GM23248 (cell line): ENCODE results near the gene SCYL1. TPM values are rescaled to one million over a fixed set of nuclear protein-coding genes. Genes with fewer than 3 reads are reported as not detected.

Experiments used
- DNase-seq: peaks from one replicate; pipeline ENCODE4 v3.0.0-alpha.2; 2015
- H2AFZ ChIP-seq: fragments of 200-600 bp; sonication (generic); 2 replicates; pipeline ENCODE4 v1.6.1; 2016; ENCODE audit warnings: antibody characterized with exemption
- H3F3A ChIP-seq: fragments of 200-600 bp; sonication (generic); 2 replicates; pipeline ENCODE4 v1.6.1; 2016; ENCODE audit warnings: mild to moderate bottlenecking, antibody characterized with exemption, mixed run types; ENCODE audit not compliant: insufficient read depth
- H3K27ac ChIP-seq: fragments of 200-600 bp; sonication (generic); 2 replicates; pipeline ENCODE4 v1.5.1; 2016; ENCODE audit warnings: mild to moderate bottlenecking
- H3K27me3 ChIP-seq: fragments of 200-600 bp; sonication (generic); replicated peaks from 2 replicates; pipeline ENCODE4 v1.6.1; 2016; ENCODE audit warnings: mild to moderate bottlenecking; ENCODE audit not compliant: insufficient read depth
- H3K36me3 ChIP-seq: fragments of 200-600 bp; sonication (generic); 2 replicates; pipeline ENCODE4 v1.6.1; 2016; ENCODE audit warnings: low read depth, mild to moderate bottlenecking
- H3K4me1 ChIP-seq: fragments of 200-600 bp; sonication (generic); 2 replicates; pipeline ENCODE4 v1.6.1; 2016; ENCODE audit warnings: mild to moderate bottlenecking; ENCODE audit not compliant: insufficient read depth
- H3K4me2 ChIP-seq: fragments of 200-600 bp; sonication (generic); one replicate; pipeline ENCODE4 v1.6.1; 2016; ENCODE audit warnings: mild to moderate bottlenecking; ENCODE audit not compliant: unreplicated experiment
- H3K4me3 ChIP-seq: fragments of 200-600 bp; sonication (generic); 2 replicates; pipeline ENCODE4 v1.5.1; 2016; ENCODE audit warnings: mild to moderate bottlenecking
- H3K79me2 ChIP-seq: fragments of 200-600 bp; sonication (generic); 2 replicates; pipeline ENCODE4 v1.6.1; 2016; ENCODE audit warnings: mild to moderate bottlenecking; ENCODE audit not compliant: insufficient read depth
- H3K9ac ChIP-seq: fragments of 200-600 bp; sonication (generic); 2 replicates; pipeline ENCODE4 v1.6.1; 2016; ENCODE audit warnings: mild to moderate bottlenecking
- H3K9me2 ChIP-seq: fragments of 200-600 bp; sonication (generic); 2 replicates; pipeline ENCODE4 v1.6.1; 2016; ENCODE audit warnings: mixed run types, mild to moderate bottlenecking, moderate library complexity; ENCODE audit not compliant: insufficient read depth
- H3K9me3 ChIP-seq: fragments of 200-600 bp; sonication (generic); one replicate; pipeline ENCODE4 v1.6.1; 2017; ENCODE audit warnings: low read depth
- H4K20me1 ChIP-seq: fragments of 200-600 bp; sonication (generic); 2 replicates; pipeline ENCODE4 v1.6.0; 2016; ENCODE audit not compliant: insufficient read depth
- EZH2 ChIP-seq: fragments of 200-600 bp; sonication (generic); IDR thresholded peaks from 2 replicates; pipeline ENCODE4 v1.6.1; 2018; ENCODE audit warnings: antibody characterized with exemption, mild to moderate bottlenecking; ENCODE audit not compliant: insufficient read depth, poor library complexity, severe bottlenecking
- EZH2phosphoT487 ChIP-seq: fragments of 200-600 bp; sonication (generic); IDR thresholded peaks from 2 replicates; pipeline ENCODE4 v1.6.1; 2018; ENCODE audit warnings: antibody characterized with exemption, moderate library complexity, mild to moderate bottlenecking, low read depth; ENCODE audit not compliant: insufficient read depth
- WGBS, 2 experiments: methylation state at CpG; one replicate each; pipeline ENCODE4 v1.1.6; 2015 to 2017; ENCODE audit warnings: low lambda C conversion rate in 2 of 2, low coverage in 1 of 2; ENCODE audit errors: missing lambda C conversion rate in 2 of 2; 5-methylcytosine and 5-hydroxymethylcytosine counted together
- in situ Hi-C: fragments of 300-500 bp; cut with MboI; formaldehyde crosslinking; loops from 2 replicates; pipeline ENCODE4 v1.15.0; 2020
- polyA plus RNA-seq: library from polyadenylated mRNA; unstranded; fragments of >200 nt; fragmentation: Nextera tagmentation; extraction: Ambion mirVana; gene quantifications from 2 replicates; pipeline ENCODE4 v1.2.1, GENCODE V29; 2016
- total RNA-seq: library from RNA; depleted of rRNA; stranded (reverse); fragments of >200 nt; shearing (Covaris generic); gene quantifications from 2 replicates; pipeline ENCODE4 v1.2.3, GENCODE V29; 2014

The SCYL1 gene
- total and polyA plus RNA-seq, 2 experiments from 2014 or later, result 90.7 to 115 TPM

DNA sequence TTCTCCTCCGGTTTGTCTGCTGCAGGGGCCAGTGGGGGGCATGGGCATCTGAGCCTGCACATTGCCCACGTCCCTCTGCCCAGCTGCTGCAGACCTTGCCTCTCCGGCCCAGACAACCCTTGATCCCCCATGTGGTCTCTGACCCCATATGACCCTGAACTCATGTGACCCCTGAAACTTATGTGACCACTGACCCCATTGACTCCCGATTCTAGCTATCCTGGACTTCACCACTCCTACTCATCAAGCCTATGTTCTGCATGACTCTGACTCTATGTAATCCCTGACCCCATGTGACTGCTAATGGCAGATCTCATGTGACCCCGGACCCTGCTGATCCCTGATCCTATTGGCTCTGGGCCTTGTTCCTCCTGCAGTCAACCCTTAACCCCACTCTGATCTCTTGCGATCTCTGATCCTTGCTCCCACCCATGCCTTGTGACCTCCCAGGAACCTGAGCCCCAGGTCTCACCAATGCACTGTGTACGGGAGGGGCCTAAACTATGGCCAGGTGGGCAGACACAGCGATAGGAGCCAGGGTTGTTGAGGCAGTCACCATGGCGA lies 27.6 kb downstream of the SCYL1 start:
- no peak overlapping the region for H2AFZ ChIP-seq
- in situ Hi-C loops, result no loop called here
- H4K20me1 ChIP-seq, result no peaks in the 10 kb centered on the region
- H3K27ac ChIP-seq, result no peak overlapping the region
- peaks cover 14% of the 10 kb centered on the region for H3F3A ChIP-seq
- H3K4me1 ChIP-seq, result peaks cover 20% of the 10 kb centered on the region
- no peak overlapping the region for H3K4me3 ChIP-seq
- no peak for TF ChIP-seq EZH2
- TF ChIP-seq EZH2phosphoT487, result no peak
- no peaks in the 10 kb centered on the region for H3K9me3 ChIP-seq
- H3K9ac ChIP-seq, result no peak overlapping the region
- peaks cover 33% of the 10 kb centered on the region for H3K79me2 ChIP-seq
- H3K4me2 ChIP-seq, result no peak overlapping the region
- H3K27me3 ChIP-seq, result no peaks in the 10 kb centered on the region
- peaks cover 14% of the 10 kb centered on the region; the same call in 1 of the 2 replicates for H3K36me3 ChIP-seq
- 82 to 86% methylated on average over 9 of the region's 9 CpGs for WGBS, 2 experiments
- no peaks in the 10 kb centered on the region for H3K9me2 ChIP-seq
- no peak for DNase-seq

DNA sequence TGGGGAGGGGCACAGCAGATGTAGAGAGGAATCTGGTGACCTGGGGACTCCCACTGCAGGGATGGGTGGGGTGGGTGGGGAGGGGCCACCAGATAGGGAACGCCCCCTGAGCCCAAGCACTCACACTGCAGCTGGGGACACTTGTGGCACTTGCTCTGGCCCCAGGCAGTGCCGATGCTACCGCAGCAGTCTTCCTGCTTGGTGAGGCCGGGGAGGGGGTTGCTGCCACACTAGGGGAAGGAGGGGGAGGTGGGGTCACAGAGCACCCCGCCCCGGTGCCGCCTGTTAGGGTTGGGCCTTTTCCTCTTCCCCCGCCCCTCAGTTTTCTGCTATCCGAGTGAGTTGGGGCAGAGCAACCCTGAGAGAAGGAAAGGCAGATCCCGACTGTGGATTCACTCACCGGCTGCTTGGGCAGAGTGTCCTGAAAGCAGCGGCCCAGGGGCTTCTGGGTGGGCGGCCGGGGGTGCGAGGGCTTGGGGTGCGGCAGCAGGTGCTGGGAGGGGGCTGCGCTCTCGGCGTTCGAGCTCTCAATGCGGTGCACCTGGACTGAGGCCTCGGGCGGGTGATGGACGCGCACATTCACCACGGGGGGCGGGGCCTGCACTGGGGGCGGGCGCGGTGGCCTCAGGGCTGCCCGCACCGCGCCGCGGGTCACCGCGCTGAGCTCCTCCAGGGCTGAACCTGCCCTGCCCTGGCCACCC lies 28.6 kb downstream of the SCYL1 start:
- H3K9me2 ChIP-seq, result no peaks in the 10 kb centered on the region
- in situ Hi-C loops, result no loop called here
- no peak for DNase-seq
- H4K20me1 ChIP-seq, result no peaks in the 10 kb centered on the region
- H3K4me2 ChIP-seq, result no peak overlapping the region
- 79 to 87% methylated on average over 7 to 31 of the region's 37 CpGs for WGBS, 2 experiments
- peaks cover 14% of the 10 kb centered on the region for H3F3A ChIP-seq
- H2AFZ ChIP-seq, result no peak overlapping the region
- no peak overlapping the region for H3K27ac ChIP-seq
- TF ChIP-seq EZH2phosphoT487 (no peak), EZH2 (no peak)
- peaks cover 34% of the 10 kb centered on the region for H3K79me2 ChIP-seq
- H3K9me3 ChIP-seq, result no peaks in the 10 kb centered on the region
- H3K4me1 ChIP-seq, result peaks cover 20% of the 10 kb centered on the region
- H3K27me3 ChIP-seq, result no peaks in the 10 kb centered on the region
- H3K9ac ChIP-seq, result no peak overlapping the region
- no peak overlapping the region for H3K4me3 ChIP-seq
- H3K36me3 ChIP-seq, result peaks cover 14% of the 10 kb centered on the region; the same call in 1 of the 2 replicates

DNA sequence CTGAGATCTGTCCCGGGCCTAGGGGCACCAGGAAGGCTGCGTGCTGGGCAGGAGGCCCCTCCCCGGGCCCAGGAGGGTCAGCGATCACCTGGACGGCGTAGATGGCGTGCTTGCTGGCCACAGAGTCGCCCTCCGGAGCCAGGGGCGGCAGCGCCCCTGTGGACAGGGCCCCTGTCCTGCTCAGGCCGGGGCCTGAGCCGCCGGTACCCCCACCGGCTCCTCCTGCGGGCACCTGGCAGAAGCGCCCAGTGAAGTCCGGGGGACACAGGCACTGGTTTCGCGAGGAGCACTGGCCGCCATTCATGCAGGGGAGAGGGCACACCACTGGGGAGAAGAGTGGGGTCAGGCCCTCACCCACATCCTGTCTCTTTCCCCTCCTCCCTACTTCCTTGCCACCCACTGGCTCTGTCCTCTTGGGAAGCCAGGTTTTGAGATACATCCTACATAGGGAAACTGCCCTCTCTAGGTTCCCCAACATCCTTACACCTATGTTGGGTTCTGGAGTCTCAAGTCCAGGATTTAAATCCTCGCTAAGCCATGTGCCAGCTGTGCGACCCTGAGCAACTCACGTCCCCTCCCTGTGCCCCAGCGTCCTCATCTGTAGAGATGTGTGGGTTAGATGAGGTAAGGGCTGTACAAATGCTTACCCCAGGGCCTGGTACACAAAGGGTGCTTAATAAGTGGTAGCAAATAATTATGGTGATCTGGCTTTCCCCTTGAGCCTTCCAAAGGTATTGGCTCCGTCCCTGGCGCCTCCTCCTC lies 29.4 kb downstream of the SCYL1 start:
- Histone ChIP-seq H3K27me3 (no peaks in the 10 kb centered on the region), H3K4me3 (no peak overlapping the region), H2AFZ (no peak overlapping the region), H3K4me2 (no peak overlapping the region), H4K20me1 (no peaks in the 10 kb centered on the region), H3K9me3 (no peaks in the 10 kb centered on the region), H3K79me2 (peaks cover 34% of the 10 kb centered on the region), H3F3A (peaks cover 18% of the 10 kb centered on the region), H3K4me1 (peaks cover 27% of the 10 kb centered on the region), H3K9ac (no peak overlapping the region), H3K27ac (no peak overlapping the region), H3K36me3 (peaks cover 10% of the 10 kb centered on the region; the same call in 1 of the 2 replicates), H3K9me2 (no peaks in the 10 kb centered on the region)
- no peak for TF ChIP-seq EZH2
- no peak for TF ChIP-seq EZH2phosphoT487
- 89 to 92% methylated on average over 23 to 26 of the region's 27 CpGs for WGBS, 2 experiments
- no peak for DNase-seq
- in situ Hi-C loops, result no loop called here

DNA sequence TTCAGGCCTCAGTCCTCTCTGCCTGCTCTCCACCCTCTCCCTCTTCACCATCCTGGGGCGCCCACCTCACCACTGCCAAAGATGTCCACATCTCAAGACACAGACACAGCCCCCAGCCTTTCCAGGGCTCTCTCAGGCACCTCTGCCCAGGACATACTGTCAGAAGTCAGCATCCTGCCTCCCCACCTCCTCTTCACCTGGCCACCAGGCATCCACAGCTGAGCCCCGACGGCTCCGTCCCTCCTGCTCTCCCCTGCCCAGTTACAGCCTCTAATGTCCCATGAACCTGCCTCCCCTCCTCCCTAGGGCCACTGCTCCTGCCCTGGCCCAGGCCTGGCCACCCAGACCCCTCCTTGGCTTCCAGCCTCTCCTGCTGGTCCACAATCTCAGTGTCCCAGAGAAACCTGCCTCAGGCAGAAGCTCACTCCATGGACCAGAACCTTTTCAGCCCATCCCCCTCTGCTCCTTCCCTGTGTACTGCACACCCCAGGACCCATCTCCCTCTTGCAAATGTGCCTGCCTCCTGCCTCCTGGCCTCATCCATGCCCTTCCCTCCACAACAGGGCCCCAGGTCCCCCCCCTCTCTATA lies 30.1 kb downstream of the SCYL1 start:
- Histone ChIP-seq H3K27me3 (no peaks in the 10 kb centered on the region), H3K4me2 (peak overlapping the region; percentile 50), H3K4me3 (0 out of 2 replicates have a peak overlapping the region, but pooled peaks have one; percentile 34), H2AFZ (no peak overlapping the region), H3K9me2 (no peaks in the 10 kb centered on the region), H3F3A (peaks cover 25% of the 10 kb centered on the region), H4K20me1 (no peaks in the 10 kb centered on the region), H3K9me3 (no peaks in the 10 kb centered on the region), H3K4me1 (peaks cover 34% of the 10 kb centered on the region), H3K9ac (peak overlapping the region; percentile 48; the same call in 1 of the 2 replicates), H3K27ac (peak overlapping the region; percentile 89; the same call in 1 of the 2 replicates), H3K79me2 (peaks cover 34% of the 10 kb centered on the region), H3K36me3 (peaks cover 7% of the 10 kb centered on the region; the same call in 1 of the 2 replicates)
- in situ Hi-C loops, result no loop called here
- no peak for DNase-seq
- no peak for TF ChIP-seq EZH2
- TF ChIP-seq EZH2phosphoT487, result no peak
- 79 to 82% methylated on average over 4 of the region's 4 CpGs for WGBS, 2 experiments
